Fibroblast of lung (primary cell): ENCODE results near the gene CLDN14. TPM values are rescaled to one million over a fixed set of nuclear protein-coding genes. Genes with fewer than 3 reads are reported as not detected.

Experiments used
- DNase-seq, 2 donors: peaks; one replicate each; pipeline versions ENCODE4 v3.0.0 to v3.0.0-alpha.2; 2010; ENCODE audit warnings: low read depth in 2 of 2
- H2AFZ ChIP-seq: 2 replicates; pipeline ENCODE4 v1.5.1; 2012; ENCODE audit warnings: low read length, control low read depth, inconsistent platforms
- H3K27ac ChIP-seq: 2 replicates; pipeline ENCODE4 v1.5.1; 2011; ENCODE audit warnings: low read length, control low read depth; ENCODE audit not compliant: insufficient read depth
- H3K27me3 ChIP-seq: 2 replicates; pipeline ENCODE4 v1.5.1; 2011; ENCODE audit warnings: mild to moderate bottlenecking, low read length; ENCODE audit not compliant: control insufficient read depth, insufficient read depth
- H3K36me3 ChIP-seq: 2 replicates; pipeline ENCODE4 v1.5.1; 2011; ENCODE audit warnings: low read length; ENCODE audit not compliant: control insufficient read depth, insufficient read depth
- H3K4me1 ChIP-seq: 2 replicates; pipeline ENCODE4 v1.5.1; 2011; ENCODE audit warnings: low read length; ENCODE audit not compliant: control insufficient read depth, insufficient read depth; ENCODE audit errors: extremely low read depth
- H3K4me2 ChIP-seq: 2 replicates; pipeline ENCODE4 v1.5.1; 2011; ENCODE audit warnings: low read length, control low read depth; ENCODE audit not compliant: insufficient read depth; ENCODE audit errors: extremely low read depth
- H3K4me3 ChIP-seq, 4 experiments: fragments of 200-600 bp in 1 of 4; sonication (generic) in 1 of 4; replicated peaks in 1 of 4; 2 replicates each; pipeline ENCODE4 v1.5.1; 2011 to 2016; ENCODE audit warnings: low read length in 4 of 4, low read depth in 3 of 4, mild to moderate bottlenecking in 3 of 4, control low read depth in 2 of 4, inconsistent platforms in 1 of 4, mixed read lengths in 1 of 4; ENCODE audit not compliant: insufficient read depth in 1 of 4; ENCODE audit errors: control extremely low read depth in 1 of 4
- H3K79me2 ChIP-seq: 2 replicates; pipeline ENCODE4 v1.5.1; 2012; ENCODE audit warnings: mild to moderate bottlenecking, low read length, inconsistent platforms; ENCODE audit not compliant: control insufficient read depth, insufficient read depth
- H3K9ac ChIP-seq: 2 replicates; pipeline ENCODE4 v1.5.1; 2011; ENCODE audit warnings: mild to moderate bottlenecking, low read length, control low read depth; ENCODE audit not compliant: insufficient read depth
- H3K9me3 ChIP-seq: 2 replicates; pipeline ENCODE4 v1.5.1; 2012; ENCODE audit warnings: low read depth, low read length; ENCODE audit not compliant: control insufficient read depth, insufficient read depth
- H4K20me1 ChIP-seq: 2 replicates; pipeline ENCODE4 v1.5.1; 2011; ENCODE audit warnings: low read length; ENCODE audit not compliant: control insufficient read depth, insufficient read depth; ENCODE audit errors: extremely low read depth
- EZH2 ChIP-seq: IDR thresholded peaks from 2 replicates; pipeline ENCODE4 v1.5.1; 2012; ENCODE audit warnings: low read length, control low read depth, mild to moderate bottlenecking; ENCODE audit errors: missing control alignments
- polyA plus RNA-seq, 2 donors: library from polyadenylated mRNA; depleted of rRNA in 1 of 2; stranded (reverse) in 1 of 2; unstranded in 1 of 2; fragments of >200 nt; gene quantifications; 2 replicates each; pipeline ENCODE4 v1.2.1, GENCODE V29; 2011 to 2012; ENCODE audit warnings: missing spikeins in 1 of 2
- total RNA-seq: library from RNA; depleted of rRNA; stranded (reverse); fragments of >200 nt; gene quantifications from 2 replicates; pipeline ENCODE4 v1.2.1, GENCODE V29; 2014
- TF ChIP-seq, protein P1 (sequence below), 2 donors: IDR thresholded peaks in 1 of 2; conservative IDR thresholded peaks in 1 of 2; 1 replicate in 1 of 2; 2 replicates in 1 of 2; pipeline ENCODE4 v1.5.1; 2011 to 2012; ENCODE audit warnings: low read length in 2 of 2, control low read depth in 1 of 2, inconsistent platforms in 1 of 2, low read depth in 1 of 2, mild to moderate bottlenecking in 1 of 2

Gene CLDN14
- total and polyA plus RNA-seq, 2 donors (not counting 1 experiment from before 2014, with no cell fraction given): not detected

DNA sequence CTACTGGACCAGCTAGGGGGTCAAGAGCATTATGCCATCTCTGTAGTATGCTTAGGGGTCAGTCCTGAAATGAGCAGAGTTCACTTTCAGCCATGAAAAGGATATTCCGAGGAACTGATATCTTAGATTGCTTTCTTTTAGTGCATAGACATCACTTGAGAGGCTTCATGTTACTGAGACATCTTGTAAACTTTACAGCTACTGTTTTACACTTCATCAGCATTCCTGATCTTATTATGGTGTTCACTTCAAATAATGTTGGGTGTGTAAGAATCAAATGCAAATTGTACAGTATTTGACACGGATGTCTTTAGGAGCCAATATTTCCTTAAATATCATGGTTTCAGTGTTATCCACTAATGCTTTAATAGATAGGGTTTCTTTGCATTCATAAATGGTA, 22.4 kb upstream of the CLDN14 start:
- Histone ChIP-seq H3K4me1 (no peaks in the 10 kb centered on the region), H2AFZ (no peak overlapping the region), H3K4me2 (no peak overlapping the region), H3K4me3 (no peak overlapping the region), H3K9ac (no peak overlapping the region), H3K27me3 (peaks cover 2% of the 10 kb centered on the region), H4K20me1 (no peaks in the 10 kb centered on the region), H3K9me3 (no peaks in the 10 kb centered on the region), H3K79me2 (no peaks in the 10 kb centered on the region), H3K27ac (no peak overlapping the region), H3K36me3 (no peaks in the 10 kb centered on the region)
- TF ChIP-seq, protein P1, sequence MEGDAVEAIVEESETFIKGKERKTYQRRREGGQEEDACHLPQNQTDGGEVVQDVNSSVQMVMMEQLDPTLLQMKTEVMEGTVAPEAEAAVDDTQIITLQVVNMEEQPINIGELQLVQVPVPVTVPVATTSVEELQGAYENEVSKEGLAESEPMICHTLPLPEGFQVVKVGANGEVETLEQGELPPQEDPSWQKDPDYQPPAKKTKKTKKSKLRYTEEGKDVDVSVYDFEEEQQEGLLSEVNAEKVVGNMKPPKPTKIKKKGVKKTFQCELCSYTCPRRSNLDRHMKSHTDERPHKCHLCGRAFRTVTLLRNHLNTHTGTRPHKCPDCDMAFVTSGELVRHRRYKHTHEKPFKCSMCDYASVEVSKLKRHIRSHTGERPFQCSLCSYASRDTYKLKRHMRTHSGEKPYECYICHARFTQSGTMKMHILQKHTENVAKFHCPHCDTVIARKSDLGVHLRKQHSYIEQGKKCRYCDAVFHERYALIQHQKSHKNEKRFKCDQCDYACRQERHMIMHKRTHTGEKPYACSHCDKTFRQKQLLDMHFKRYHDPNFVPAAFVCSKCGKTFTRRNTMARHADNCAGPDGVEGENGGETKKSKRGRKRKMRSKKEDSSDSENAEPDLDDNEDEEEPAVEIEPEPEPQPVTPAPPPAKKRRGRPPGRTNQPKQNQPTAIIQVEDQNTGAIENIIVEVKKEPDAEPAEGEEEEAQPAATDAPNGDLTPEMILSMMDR (conservative IDR thresholded peaks at IDR 0.05 in 1 of 2, IDR thresholded peaks at IDR 0.05 in 1 of 2; ENCODE audit: low read depth in 1 of 2, low read length in 2 of 2): no peak
- no peak for TF ChIP-seq EZH2
- DNase-seq: no peak

GRCh38 chr21:36501589-36501892, 21.6 kb upstream of the CLDN14 start:
- Histone ChIP-seq H3K9me3 (no peaks in the 10 kb centered on the region), H3K4me2 (no peak overlapping the region), H3K9ac (no peak overlapping the region), H3K79me2 (no peaks in the 10 kb centered on the region), H2AFZ (no peak overlapping the region), H3K27me3 (peaks cover 2% of the 10 kb centered on the region), H3K27ac (no peak overlapping the region), H3K4me3 (no peak overlapping the region), H3K36me3 (no peaks in the 10 kb centered on the region), H4K20me1 (no peaks in the 10 kb centered on the region), H3K4me1 (no peaks in the 10 kb centered on the region)
- TF ChIP-seq, protein P1 (conservative IDR thresholded peaks at IDR 0.05 in 1 of 2, IDR thresholded peaks at IDR 0.05 in 1 of 2; ENCODE audit: low read depth in 1 of 2, low read length in 2 of 2): no peak
- TF ChIP-seq EZH2: no peak
- no peak for DNase-seq

- no peak overlapping the region for H3K4me3 ChIP-seq
Measured at GRCh38 chr21:36499578-36500471, 19.9 kb upstream of the CLDN14 start.

More at GRCh38 chr21:36499578-36500471, 19.9 kb upstream of the CLDN14 start:
- no peaks in the 10 kb centered on the region for H3K9me3 ChIP-seq
- no peaks in the 10 kb centered on the region for H3K36me3 ChIP-seq
- H3K79me2 ChIP-seq: no peaks in the 10 kb centered on the region
- H4K20me1 ChIP-seq: no peaks in the 10 kb centered on the region
- H2AFZ ChIP-seq: no peak overlapping the region
- no peaks in the 10 kb centered on the region for H3K4me1 ChIP-seq
- H3K4me2 ChIP-seq: peak overlapping the region; percentile 37
- DNase-seq: peak; percentile 24 to 45
- TF ChIP-seq, protein P1 (conservative IDR thresholded peaks at IDR 0.05 in 1 of 2, IDR thresholded peaks at IDR 0.05 in 1 of 2; ENCODE audit: low read depth in 1 of 2, low read length in 2 of 2): no peak
- no peak for TF ChIP-seq EZH2
- no peak overlapping the region for H3K27ac ChIP-seq
- H3K9ac ChIP-seq: no peak overlapping the region
- no peaks in the 10 kb centered on the region for H3K27me3 ChIP-seq
